Muscle layer of colon (tissue), 2 donors: ENCODE results near the gene KCNQ1.
"Not testable (repeated sequence)": the region's sequence is repeated elsewhere in the genome, so short reads cannot be mapped to it uniquely, and the experiment has no call there.

Source experiments
- H3K27ac ChIP-seq: one replicate; pipeline ENCODE4 v1.7.0; 2013; ENCODE audit warnings: low read depth, mild to moderate bottlenecking, low read length, moderate library complexity
- H3K27me3 ChIP-seq, 2 donors: one replicate each; pipeline ENCODE4 v1.7.0; 2013; ENCODE audit warnings: low read length in 2 of 2, mild to moderate bottlenecking in 2 of 2; ENCODE audit not compliant: insufficient read depth in 2 of 2, control insufficient read depth in 1 of 2
- H3K36me3 ChIP-seq: one replicate; pipeline ENCODE4 v1.7.0; 2013; ENCODE audit warnings: mild to moderate bottlenecking, low read length; ENCODE audit not compliant: insufficient read depth
- H3K4me1 ChIP-seq: one replicate; pipeline ENCODE4 v1.7.0; 2013; ENCODE audit warnings: mild to moderate bottlenecking, low read length; ENCODE audit not compliant: insufficient read depth
- H3K4me3 ChIP-seq, 2 donors: one replicate each; pipeline ENCODE4 v1.7.0; 2013; ENCODE audit warnings: low read length in 2 of 2, low read depth in 1 of 2, mild to moderate bottlenecking in 1 of 2, moderate library complexity in 1 of 2
- H3K9ac ChIP-seq: one replicate; pipeline ENCODE4 v1.7.0; 2013; ENCODE audit warnings: low read length
- H3K9me3 ChIP-seq: one replicate; pipeline ENCODE4 v1.7.0; 2013; ENCODE audit warnings: mild to moderate bottlenecking, low read length
- donor health status: abdominal sarcoma.
- donor health status: Adenocarcinoma of cecum.

The KCNQ1 gene

GRCh38 chr11:2489083-2489482 is 44.3 kb downstream of the KCNQ1 start:
- Histone ChIP-seq H3K4me1 (no peaks in the 10 kb centered on the region), H3K36me3 (no peaks in the 10 kb centered on the region), H3K9me3 (peaks cover 5% of the 10 kb centered on the region), H3K27ac (no peak overlapping the region), H3K27me3 (peaks cover 0 to 2% of the 10 kb centered on the region in 2 donors), H3K4me3 (no peak overlapping the region), H3K9ac (no peak overlapping the region)

- not testable (repeated sequence) for H3K4me3 ChIP-seq, H3K9me3 ChIP-seq, H3K36me3 ChIP-seq
These were observed 53.1 kb downstream of the KCNQ1 start for GRCh38 chr11:2497951-2498350.

GRCh38 chr11:2498750-2499149 is 53.9 kb downstream of the KCNQ1 start:
- Histone ChIP-seq H3K4me3 (no peak overlapping the region), H3K27me3 (no peaks in the 10 kb centered on the region), H3K36me3 (no peaks in the 10 kb centered on the region), H3K9me3 (peaks cover 3% of the 10 kb centered on the region), H3K27ac (no peak overlapping the region), H3K9ac (no peak overlapping the region), H3K4me1 (no peaks in the 10 kb centered on the region)

More at GRCh38 chr11:2497951-2498350, 53.1 kb downstream of the KCNQ1 start:
- not testable (repeated sequence) for H3K4me1 ChIP-seq, H3K27me3 ChIP-seq, H3K27ac ChIP-seq, H3K9ac ChIP-seq

GRCh38 chr11:2507212-2507901 is 62.5 kb downstream of the KCNQ1 start:
- Histone ChIP-seq H3K27ac (no peak overlapping the region), H3K9ac (no peak overlapping the region), H3K27me3 (no peaks in the 10 kb centered on the region), H3K9me3 (peaks cover 3% of the 10 kb centered on the region), H3K4me1 (no peaks in the 10 kb centered on the region), H3K36me3 (no peaks in the 10 kb centered on the region), H3K4me3 (no peak overlapping the region)

GRCh38 chr11:2507945-2508749 is 63.3 kb downstream of the KCNQ1 start:
- Histone ChIP-seq H3K4me1 (no peaks in the 10 kb centered on the region), H3K9ac (no peak overlapping the region)

GRCh38 chr11:2508793-2509192 is 64.0 kb downstream of the KCNQ1 start:
- Histone ChIP-seq H3K4me1 (no peaks in the 10 kb centered on the region), H3K9me3 (no peaks in the 10 kb centered on the region), H3K27me3 (no peaks in the 10 kb centered on the region), H3K27ac (no peak overlapping the region), H3K9ac (no peak overlapping the region), H3K36me3 (no peaks in the 10 kb centered on the region), H3K4me3 (no peak overlapping the region)

More at GRCh38 chr11:2507945-2508749, 63.3 kb downstream of the KCNQ1 start:
- Histone ChIP-seq H3K27me3 (no peaks in the 10 kb centered on the region), H3K9me3 (no peaks in the 10 kb centered on the region), H3K36me3 (no peaks in the 10 kb centered on the region), H3K4me3 (no peak overlapping the region), H3K27ac (no peak overlapping the region)

GRCh38 chr11:2509481-2510001 is 64.7 kb downstream of the KCNQ1 start:
- no peak overlapping the region for H3K4me3 ChIP-seq
- H3K27me3 ChIP-seq = no peaks in the 10 kb centered on the region
- H3K27ac ChIP-seq = no peak overlapping the region
- H3K9me3 ChIP-seq = no peaks in the 10 kb centered on the region
- no peak overlapping the region for H3K9ac ChIP-seq
- H3K4me1 ChIP-seq = no peaks in the 10 kb centered on the region
- H3K36me3 ChIP-seq = no peaks in the 10 kb centered on the region

- Histone ChIP-seq H3K36me3 (no peaks in the 10 kb centered on the region), H3K27ac (no peak overlapping the region)
These were observed 66.0 kb downstream of the KCNQ1 start for GRCh38 chr11:2510626-2511402.

GRCh38 chr11:2511421-2512369 is 66.9 kb downstream of the KCNQ1 start:
- H3K27me3 ChIP-seq = no peaks in the 10 kb centered on the region
- no peaks in the 10 kb centered on the region for H3K9me3 ChIP-seq
- H3K4me1 ChIP-seq = no peaks in the 10 kb centered on the region
- H3K4me3 ChIP-seq = no peak overlapping the region
- no peak overlapping the region for H3K9ac ChIP-seq
- no peaks in the 10 kb centered on the region for H3K36me3 ChIP-seq
- no peak overlapping the region for H3K27ac ChIP-seq

More at GRCh38 chr11:2510626-2511402, 66.0 kb downstream of the KCNQ1 start:
- Histone ChIP-seq H3K9me3 (no peaks in the 10 kb centered on the region), H3K4me3 (no peak overlapping the region), H3K4me1 (no peaks in the 10 kb centered on the region), H3K9ac (no peak overlapping the region), H3K27me3 (no peaks in the 10 kb centered on the region)

- no peaks in the 10 kb centered on the region for H3K4me1 ChIP-seq
- no peak overlapping the region for H3K27ac ChIP-seq
- H3K9ac ChIP-seq = no peak overlapping the region
These were observed 67.9 kb downstream of the KCNQ1 start for GRCh38 chr11:2512431-2513407.

More at GRCh38 chr11:2512431-2513407, 67.9 kb downstream of the KCNQ1 start:
- H3K27me3 ChIP-seq = peaks cover 0 to 4% of the 10 kb centered on the region in 2 donors
- H3K36me3 ChIP-seq = no peaks in the 10 kb centered on the region
- H3K9me3 ChIP-seq = no peaks in the 10 kb centered on the region
- no peak overlapping the region for H3K4me3 ChIP-seq
